Measurements from ENCODE around the gene SCRN2. TPM values are rescaled to one million over a fixed set of nuclear protein-coding genes. Genes with fewer than 3 reads are reported as not detected.

SCRN2 gene
- total and polyA plus RNA-seq, 2 of the 8 experiments (the other 6 are each of a cell fraction or from before 2014, with no cell fraction given): 24.4 to 42.3 TPM

- no peak for TF ChIP-seq CHD7 (IDR thresholded peaks at IDR 0.05; ENCODE audit: insufficient replicate concordance, low read length)
- TF ChIP-seq RBBP5 (IDR thresholded peaks at IDR 0.05; ENCODE audit: borderline replicate concordance, low read depth, low read length): no peak
- no peak for TF ChIP-seq BCL11A (IDR thresholded peaks at IDR 0.05; ENCODE audit: low read depth in 2 of 2, low read length in 2 of 2)
- TF ChIP-seq KDM4A (IDR thresholded peaks at IDR 0.05; ENCODE audit: low read depth, low read length, severe bottlenecking): no peak
- no peak for TF ChIP-seq CBX5 (IDR thresholded peaks at IDR 0.05; ENCODE audit: low read depth, low read length)
- TF ChIP-seq CEBPB (IDR thresholded peaks at IDR 0.05; ENCODE audit: low read depth, low read length): no peak
- no peak for TF ChIP-seq CTCF (IDR thresholded peaks at IDR 0.05; ENCODE audit: control extremely low read depth in 1 of 3, insufficient read depth in 1 of 3, low read depth in 1 of 3, low read length in 3 of 3)
- TF ChIP-seq SRF (IDR thresholded peaks at IDR 0.05; ENCODE audit: low read depth, low read length): no peak
- no peak for TF ChIP-seq SIN3A (conservative IDR thresholded peaks at IDR 0.05 in 1 of 2, IDR thresholded peaks at IDR 0.05 in 1 of 2; ENCODE audit: low read depth in 1 of 2, low read length in 2 of 2)
These were observed 43.3 kb downstream of the SCRN2 start (continued) for GRCh38 chr17:47797797-47798196.

Data from H1 (cell line).